GM19025 (cell line): ENCODE results near the gene SYTL5.

ENCODE experiments used
- ATAC-seq: cut with Tn5 transposase; IDR thresholded peaks from one replicate; pipeline ENCODE4 v1.9.1; 2021; ENCODE audit warnings: mild to moderate bottlenecking, low read depth, moderate library complexity; ENCODE audit not compliant: unreplicated experiment

The SYTL5 gene

GRCh38 chrX:38018766-38019425 lies 12.5 kb downstream of the SYTL5 start:
- ATAC-seq, result no peak

GRCh38 chrX:38028300-38028699 lies 21.9 kb downstream of the SYTL5 start:
- ATAC-seq, result no peak

- ATAC-seq, result no peak
These were observed 30.1 kb downstream of the SYTL5 start for GRCh38 chrX:38036466-38036865.

- ATAC-seq, result no peak
These were observed 32.1 kb downstream of the SYTL5 start for GRCh38 chrX:38038501-38038900.

GRCh38 chrX:38041237-38041636 lies 34.9 kb downstream of the SYTL5 start:
- ATAC-seq, result no peak

GRCh38 chrX:38044701-38045100 lies 38.3 kb downstream of the SYTL5 start:
- no peak for ATAC-seq

- ATAC-seq, result no peak
These were observed 39.3 kb downstream of the SYTL5 start for GRCh38 chrX:38045538-38046096.

- ATAC-seq, result no peak
These were observed 42.5 kb downstream of the SYTL5 start for GRCh38 chrX:38048886-38049285.

- no peak for ATAC-seq
These were observed 44.5 kb downstream of the SYTL5 start for GRCh38 chrX:38050806-38051205.

- ATAC-seq, result no peak
These were observed 45.7 kb downstream of the SYTL5 start for GRCh38 chrX:38052096-38052495.

- no peak for ATAC-seq
These were observed 49.0 kb downstream of the SYTL5 start for GRCh38 chrX:38055170-38055847.

GRCh38 chrX:38060331-38060878 lies 54.1 kb downstream of the SYTL5 start:
- ATAC-seq, result no peak

GRCh38 chrX:38061335-38061734 lies 55.0 kb downstream of the SYTL5 start:
- no peak for ATAC-seq

- ATAC-seq, result no peak
These were observed 60.6 kb downstream of the SYTL5 start for GRCh38 chrX:38066934-38067333.

- ATAC-seq, result no peak
These were observed 62.9 kb downstream of the SYTL5 start for GRCh38 chrX:38069273-38069672.

GRCh38 chrX:38069991-38070390 lies 63.6 kb downstream of the SYTL5 start:
- no peak for ATAC-seq

- no peak for ATAC-seq
These were observed 73.1 kb downstream of the SYTL5 start for GRCh38 chrX:38079463-38079862.

- ATAC-seq, result no peak
These were observed 74.5 kb downstream of the SYTL5 start for GRCh38 chrX:38080808-38081207.

GRCh38 chrX:38081909-38082308 lies 75.6 kb downstream of the SYTL5 start:
- no peak for ATAC-seq

GRCh38 chrX:38082309-38082708 lies 76.0 kb downstream of the SYTL5 start:
- ATAC-seq, result no peak

GRCh38 chrX:38085813-38086212 lies 79.5 kb downstream of the SYTL5 start:
- no peak for ATAC-seq
